NCI-H526 (cell line): Measurements from ENCODE around the gene LDB3.
"Not testable (repeated sequence)": the region's sequence is repeated elsewhere in the genome, so short reads cannot be mapped to it uniquely, and the experiment has no call there.

Experiments
- DNase-seq, 2 experiments: peaks; one replicate each; lab custom pipeline; 2025; lab: John Stamatoyannopoulos, UW

Gene LDB3, protein sequence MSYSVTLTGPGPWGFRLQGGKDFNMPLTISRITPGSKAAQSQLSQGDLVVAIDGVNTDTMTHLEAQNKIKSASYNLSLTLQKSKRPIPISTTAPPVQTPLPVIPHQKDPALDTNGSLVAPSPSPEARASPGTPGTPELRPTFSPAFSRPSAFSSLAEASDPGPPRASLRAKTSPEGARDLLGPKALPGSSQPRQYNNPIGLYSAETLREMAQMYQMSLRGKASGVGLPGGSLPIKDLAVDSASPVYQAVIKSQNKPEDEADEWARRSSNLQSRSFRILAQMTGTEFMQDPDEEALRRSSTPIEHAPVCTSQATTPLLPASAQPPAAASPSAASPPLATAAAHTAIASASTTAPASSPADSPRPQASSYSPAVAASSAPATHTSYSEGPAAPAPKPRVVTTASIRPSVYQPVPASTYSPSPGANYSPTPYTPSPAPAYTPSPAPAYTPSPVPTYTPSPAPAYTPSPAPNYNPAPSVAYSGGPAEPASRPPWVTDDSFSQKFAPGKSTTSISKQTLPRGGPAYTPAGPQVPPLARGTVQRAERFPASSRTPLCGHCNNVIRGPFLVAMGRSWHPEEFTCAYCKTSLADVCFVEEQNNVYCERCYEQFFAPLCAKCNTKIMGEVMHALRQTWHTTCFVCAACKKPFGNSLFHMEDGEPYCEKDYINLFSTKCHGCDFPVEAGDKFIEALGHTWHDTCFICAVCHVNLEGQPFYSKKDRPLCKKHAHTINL

GRCh38 chr10:86668297-86669165 is at the start of gene LDB3:
Gene LDB3 (plus strand): TSS chr10:86668511. CDS start chr10:86668692, 181 bp downstream.
- peak; percentile 78 to 94 for DNase-seq

- DNase-seq: no peak
Measured at GRCh38 chr10:86628311-86628710, 40.0 kb upstream of the LDB3 start.

DNA sequence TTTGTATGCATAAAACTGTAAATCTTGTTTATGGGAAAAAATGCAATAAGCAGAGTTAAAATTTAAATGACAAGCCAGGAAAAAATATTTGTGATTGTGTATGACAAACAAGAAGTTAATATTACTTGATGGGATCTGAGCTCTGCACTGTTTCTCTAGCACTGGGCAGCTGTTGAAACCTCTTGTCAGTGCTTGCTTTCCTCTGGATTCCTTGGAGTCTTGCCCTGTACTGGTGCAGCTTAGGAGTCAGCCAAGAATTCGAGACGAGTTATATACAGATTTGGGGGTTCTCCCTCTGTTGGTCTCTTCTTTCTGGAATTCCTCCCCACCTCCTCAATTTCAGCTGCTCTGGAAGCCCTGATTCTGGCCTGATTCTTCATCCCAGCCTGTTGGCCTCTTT is 38.2 kb upstream of the LDB3 start:
- DNase-seq: no peak

GRCh38 chr10:86632009-86632800 is 36.1 kb upstream of the LDB3 start:
- DNase-seq: no peak

DNA sequence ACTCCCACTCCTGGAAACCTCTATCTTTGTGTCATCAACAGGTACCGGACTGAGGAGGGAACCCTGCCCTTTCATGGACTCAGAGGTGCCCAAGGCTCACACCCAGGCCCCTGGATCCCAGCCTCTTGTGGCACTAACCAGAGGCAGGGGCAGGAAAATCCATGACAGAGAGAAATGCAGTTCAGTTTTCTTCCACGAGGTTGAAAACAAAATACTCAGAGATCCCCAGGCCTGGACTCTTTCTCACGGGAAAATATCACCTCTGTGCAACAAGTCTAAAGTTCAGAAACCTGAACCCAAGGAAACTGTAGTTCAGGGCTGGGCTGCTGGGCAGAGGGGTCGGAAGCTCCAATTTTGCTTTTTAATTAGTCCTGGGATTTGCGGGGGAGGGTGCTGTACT is 35.4 kb upstream of the LDB3 start:
- no peak for DNase-seq

DNA sequence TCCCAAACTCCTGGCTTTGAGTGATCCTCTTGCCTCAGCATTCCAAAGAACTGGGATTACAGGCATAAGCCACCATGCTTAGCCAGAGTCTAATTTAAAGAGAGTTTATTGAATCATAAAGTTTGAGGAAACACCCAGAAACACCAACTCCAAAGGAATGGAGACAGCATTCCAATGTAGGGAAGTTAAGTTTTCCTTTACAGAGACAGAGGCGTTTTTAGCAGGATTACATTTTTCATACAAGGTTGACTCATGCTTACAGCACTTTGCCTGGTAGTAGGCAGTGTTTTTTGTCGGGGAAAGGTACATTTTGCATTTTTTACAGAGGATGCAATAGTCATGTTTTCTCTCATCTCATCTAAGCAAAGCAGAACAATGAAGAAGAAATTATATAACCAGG is 32.9 kb upstream of the LDB3 start:
- no peak for DNase-seq

- DNase-seq: no peak
Measured at GRCh38 chr10:86636311-86636710, 32.0 kb upstream of the LDB3 start.

DNA sequence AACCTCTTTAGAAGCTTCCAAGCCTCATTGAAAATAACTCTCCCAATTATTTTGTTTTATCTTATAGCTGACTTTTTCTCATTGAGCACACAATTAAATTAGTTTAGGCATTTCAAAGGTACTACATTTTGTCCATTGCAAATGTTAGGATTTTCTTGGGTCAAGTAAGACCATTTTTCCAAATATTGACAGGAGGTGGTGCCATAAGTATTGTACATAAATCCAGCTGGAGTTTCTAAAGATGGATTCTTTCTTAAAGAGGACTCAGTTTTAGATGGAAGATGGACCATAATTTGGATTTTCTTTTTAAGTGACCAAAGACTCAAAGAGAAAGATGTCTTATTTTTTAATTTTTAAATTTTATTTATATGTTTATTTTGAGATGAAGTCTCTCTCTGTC is 26.3 kb upstream of the LDB3 start:
- no peak for DNase-seq

DNA sequence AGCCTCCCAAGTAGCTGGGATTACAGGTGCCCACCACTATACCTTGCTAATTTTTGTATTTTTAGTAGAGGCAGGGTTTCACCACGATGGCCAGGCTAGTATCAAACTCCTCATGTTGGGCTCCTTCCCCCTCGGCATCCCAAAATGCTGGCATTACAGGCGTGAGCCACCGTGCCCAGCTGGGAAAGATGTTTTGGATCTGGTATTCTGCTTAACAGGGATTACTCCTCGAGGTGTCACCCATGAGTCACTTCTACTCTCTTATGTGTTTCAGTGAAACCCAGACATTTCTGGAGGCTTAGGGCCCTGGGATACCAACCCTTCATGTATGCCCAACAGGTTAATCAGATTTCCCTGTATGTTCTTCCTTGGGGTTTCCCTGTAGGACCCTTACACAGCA is 25.8 kb upstream of the LDB3 start:
- DNase-seq: no peak

- DNase-seq: peak in 1 of 2 experiments; percentile 36
Measured at GRCh38 chr10:86644152-86644793, 24.0 kb upstream of the LDB3 start.

GRCh38 chr10:86644794-86645445 is 23.4 kb upstream of the LDB3 start:
- no peak for DNase-seq

DNA sequence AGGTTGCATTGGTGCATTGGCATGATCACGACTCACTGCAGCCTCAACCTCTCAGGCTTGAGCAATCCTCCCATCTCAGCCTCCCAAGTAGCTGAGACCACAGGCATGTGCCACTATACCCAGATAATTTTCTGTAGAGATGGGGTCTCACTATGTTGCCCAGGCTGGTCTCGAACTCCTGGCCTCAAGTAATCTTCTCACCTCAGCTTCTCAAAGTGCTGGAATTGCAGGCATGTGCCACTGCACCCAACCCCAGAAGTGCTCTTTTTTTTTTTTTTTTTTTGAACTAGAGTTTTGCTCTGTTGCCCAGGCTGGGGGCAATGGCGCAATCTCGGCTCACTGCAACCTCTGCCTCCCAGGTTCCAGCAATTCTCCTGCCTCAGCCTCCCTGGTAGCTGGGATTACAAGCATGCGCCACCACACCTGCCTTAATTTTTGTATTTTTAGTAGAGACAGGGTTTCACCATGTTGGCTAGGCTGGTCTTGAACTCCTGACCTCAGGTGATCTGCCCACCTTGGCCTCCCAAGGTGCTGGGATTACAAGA is 22.6 kb upstream of the LDB3 start:
- DNase-seq: not testable (repeated sequence)

GRCh38 chr10:86646532-86646931 is 21.8 kb upstream of the LDB3 start:
- no peak for DNase-seq

DNA sequence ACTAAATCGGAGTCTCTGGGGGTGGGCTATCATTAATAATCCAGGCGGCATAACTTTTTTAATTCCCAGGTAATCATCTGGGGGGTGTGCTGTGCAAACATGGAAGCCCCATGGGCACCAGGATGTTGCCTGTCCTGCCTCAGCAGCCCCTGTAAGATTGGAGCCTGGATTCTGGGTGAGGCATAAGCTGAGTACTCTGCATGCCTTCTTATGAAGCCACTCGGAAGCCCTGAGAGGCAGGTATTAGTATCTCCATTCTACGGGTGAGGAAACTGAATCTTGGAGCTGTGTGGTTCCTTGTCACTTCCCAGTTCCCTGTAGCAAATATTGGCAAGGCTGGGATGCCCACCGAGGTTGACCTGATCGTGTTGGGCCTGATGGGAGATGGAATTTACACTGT is 21.4 kb upstream of the LDB3 start:
- no peak for DNase-seq

DNA sequence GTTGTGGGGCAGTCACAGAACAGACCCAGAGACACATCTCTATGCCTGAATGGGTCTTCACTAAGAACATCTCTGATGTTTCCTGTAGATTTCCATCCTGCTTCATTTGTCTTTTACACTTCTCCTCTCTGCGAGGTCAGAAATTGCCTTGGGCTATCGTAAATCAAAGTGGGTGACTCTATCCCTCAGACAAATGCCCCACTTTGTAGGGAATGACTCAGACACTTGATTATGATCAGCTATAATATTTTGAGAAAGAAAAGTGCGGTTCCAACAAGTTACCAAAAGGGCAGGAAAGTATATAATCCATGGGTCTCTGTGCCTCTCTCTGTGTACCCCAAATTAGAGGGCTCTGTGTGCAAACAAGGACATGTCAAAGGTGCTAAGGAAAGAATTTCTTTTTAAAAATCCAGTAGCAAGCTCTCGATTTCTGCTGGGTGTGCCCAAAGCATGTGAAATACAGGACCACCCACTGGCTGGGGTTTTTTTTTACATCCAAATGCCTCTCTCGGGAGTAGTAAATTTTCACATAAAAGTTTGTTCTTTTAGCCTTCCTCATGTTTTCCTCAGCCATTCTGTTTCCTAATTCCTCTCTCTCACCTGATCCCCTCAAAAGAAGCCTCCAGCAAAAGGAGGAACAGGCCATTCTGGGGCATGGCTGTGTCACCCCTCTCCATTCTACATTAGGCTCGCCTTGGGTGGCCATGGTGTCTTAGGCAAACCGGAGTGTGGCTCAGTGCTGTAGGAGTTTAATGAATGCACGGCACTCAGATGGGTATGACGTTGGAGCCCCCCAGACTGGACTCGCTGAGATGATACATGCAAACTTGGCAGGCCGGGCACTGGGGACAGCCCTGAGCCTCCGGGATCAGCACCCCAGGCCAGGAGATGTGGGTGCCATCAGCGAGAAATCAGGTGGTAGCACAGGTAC is 20.3 kb upstream of the LDB3 start:
- no peak for DNase-seq

DNA sequence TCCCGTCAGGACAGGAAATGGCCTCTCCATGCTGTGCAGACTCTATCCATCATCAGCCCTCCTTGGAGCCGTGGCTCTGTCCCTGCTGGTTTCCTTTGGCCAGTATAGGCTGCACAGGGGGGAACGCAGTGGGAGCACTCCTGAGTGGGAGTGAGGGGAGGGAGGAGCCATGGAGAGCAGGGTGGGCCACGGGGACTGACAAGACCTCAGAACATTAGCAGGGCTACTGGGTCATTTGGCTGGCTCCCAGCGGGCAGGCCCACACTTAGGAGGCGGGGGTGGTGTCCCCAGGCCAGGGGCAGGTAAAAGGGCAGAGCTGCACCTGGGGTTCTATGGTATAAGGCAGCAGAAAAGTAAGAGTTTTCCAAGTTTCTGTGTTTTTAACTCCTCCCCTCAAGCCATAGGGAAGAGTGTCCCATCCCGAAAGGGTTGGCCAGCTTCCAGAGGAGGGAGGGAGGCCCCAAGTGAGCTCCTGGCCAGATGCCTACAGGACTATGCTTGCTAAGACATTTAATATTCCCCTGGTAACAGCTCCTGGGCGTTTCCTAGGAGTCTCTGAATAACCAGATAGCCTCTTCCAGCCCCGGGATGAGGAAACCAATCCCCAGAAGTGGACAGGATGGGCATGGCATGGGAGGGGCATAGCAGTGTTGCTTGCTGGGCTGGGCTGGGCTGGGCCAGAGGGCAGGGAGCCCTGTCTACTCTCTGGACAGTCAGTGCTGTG is 19.4 kb upstream of the LDB3 start:
- DNase-seq: no peak

DNA sequence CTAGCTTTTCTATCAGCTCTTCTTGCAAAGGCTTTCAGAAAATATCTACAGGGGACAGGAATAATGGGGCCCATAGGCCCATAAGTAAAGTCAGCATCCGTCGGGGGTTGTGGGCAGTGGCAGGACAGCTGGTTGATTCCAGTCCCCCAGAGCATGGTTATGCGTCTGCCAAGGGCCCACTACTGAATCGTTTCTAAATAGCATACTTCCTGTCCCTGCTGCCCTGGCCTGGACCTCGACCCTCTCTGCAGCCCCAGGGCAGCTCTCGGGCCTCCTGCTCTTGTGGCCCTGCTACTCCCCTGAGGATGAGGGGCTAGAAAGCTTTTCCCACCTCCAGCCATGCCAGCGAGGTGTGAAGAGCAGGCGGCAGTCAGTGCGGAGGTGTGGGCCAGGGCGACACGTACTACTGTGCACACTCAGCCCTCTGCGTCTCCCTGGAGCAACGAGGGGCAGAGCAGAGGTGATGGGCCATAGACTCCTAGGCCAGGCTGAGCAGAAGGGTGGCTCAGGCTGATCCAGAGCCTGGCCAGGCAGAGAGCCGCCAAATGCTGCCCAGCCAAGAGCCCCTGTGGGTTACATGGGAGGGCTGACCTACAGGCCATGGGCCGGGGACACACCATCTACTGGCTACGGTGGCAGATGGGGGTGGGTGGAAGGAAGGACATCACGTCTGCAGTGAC is 18.7 kb upstream of the LDB3 start:
- no peak for DNase-seq

GRCh38 chr10:86650151-86650550 is 18.2 kb upstream of the LDB3 start:
- no peak for DNase-seq
